ENCODE data around the gene KRABD2.

GRCh38 chr17:8369944-8370343 is 6.6 kb downstream of the KRABD2 start:
- no peak for TF ChIP-seq CTCF (IDR thresholded peaks at IDR 0.05; ENCODE audit: low read length)
- TF ChIP-seq EZH2 (optimal IDR thresholded peaks at IDR 0.05; ENCODE audit: low read depth, low read length): no peak
